HG02970 (cell line): ENCODE data around the gene SENP1.

Source experiments
- ATAC-seq: cut with Tn5 transposase; IDR thresholded peaks from one replicate; pipeline ENCODE4 v1.9.1; 2021; ENCODE audit warnings: mild to moderate bottlenecking, moderate library complexity, moderate number of reproducible peaks; ENCODE audit not compliant: unreplicated experiment, low FRiP score

Gene SENP1

GRCh38 chr12:48004053-48004941 is 101.6 kb downstream of the SENP1 start, which contains the start of gene COL2A1:
COL2A1 (minus strand) TSS chr12:48004476; CDS start chr12:48004321, 155 bp downstream.
- ATAC-seq: no peak

- ATAC-seq: no peak
Observed at GRCh38 chr12:48003226-48004052, 102.4 kb downstream of the SENP1 start.

- ATAC-seq: no peak
Observed at GRCh38 chr12:48002773-48003218, 103.1 kb downstream of the SENP1 start.

- ATAC-seq: no peak
Observed at GRCh38 chr12:48002414-48002730, 103.5 kb downstream of the SENP1 start.

- no peak for ATAC-seq
Observed at GRCh38 chr12:48001505-48002413, 104.1 kb downstream of the SENP1 start.

- ATAC-seq: no peak
Observed at GRCh38 chr12:48000878-48001504, 104.9 kb downstream of the SENP1 start.

GRCh38 chr12:47999816-48000215 is 106.1 kb downstream of the SENP1 start:
- ATAC-seq: no peak

GRCh38 chr12:47997321-47997720 is 108.6 kb downstream of the SENP1 start:
- no peak for ATAC-seq

GRCh38 chr12:47995981-47996401 is 109.9 kb downstream of the SENP1 start:
- ATAC-seq: no peak

GRCh38 chr12:47993491-47993890 is 112.4 kb downstream of the SENP1 start:
- no peak for ATAC-seq
